Ovary (tissue), 9 donors: ENCODE measurements around the gene ZNF132. TPM values are rescaled to one million over a fixed set of nuclear protein-coding genes. Genes with fewer than 3 reads are reported as not detected.

ENCODE experiments used
- DNase-seq, 5 donors: peaks; one replicate each; pipeline ENCODE4 v3.0.0-alpha.2; 2019 to 2020
- H3K27ac ChIP-seq, 2 donors: fragments of 200-600 bp; one replicate each; pipeline versions ENCODE4 v1.5.1 to v1.8.0; 2019 to 2022
- H3K27me3 ChIP-seq: fragments of 200-600 bp; one replicate; pipeline ENCODE4 v1.8.0; 2022
- H3K36me3 ChIP-seq: fragments of 200-600 bp; sonication (generic); one replicate; pipeline ENCODE4 v1.5.1; 2019
- H3K4me1 ChIP-seq: one replicate; pipeline ENCODE4 v1.8.1; 2013; ENCODE audit warnings: mild to moderate bottlenecking, moderate library complexity; ENCODE audit not compliant: insufficient read depth
- H3K4me3 ChIP-seq: fragments of 200-600 bp; sonication (generic); one replicate; pipeline ENCODE4 v1.5.1; 2017
- H3K9me3 ChIP-seq, 2 donors: fragments of 200-600 bp in 1 of 2; sonication (generic) in 1 of 2; one replicate each; pipeline versions ENCODE4 v1.5.1 to v1.8.1; 2013 to 2019; ENCODE audit warnings: mild to moderate bottlenecking in 1 of 2, moderate library complexity in 1 of 2
- CTCF ChIP-seq, 3 donors: fragments of 450-650 bp in 2 of 3; fragments of 200-600 bp in 1 of 3; IDR thresholded peaks; one replicate each; pipeline versions ENCODE4 v1.5.1 to v1.8.0; 2016 to 2022; ENCODE audit warnings: antibody characterized with exemption in 3 of 3, mild to moderate bottlenecking in 1 of 3
- EP300 ChIP-seq: sonication (generic); formaldehyde crosslinking; IDR thresholded peaks from one replicate; pipeline ENCODE4 v1.6.1; 2017; ENCODE audit warnings: antibody characterized with exemption
- POLR2A ChIP-seq: fragments of 450-650 bp; IDR thresholded peaks from one replicate; pipeline ENCODE4 v1.6.1; 2017; ENCODE audit warnings: antibody characterized with exemption, mild to moderate bottlenecking, moderate library complexity
- WGBS, 3 donors: extraction: QIAGEN DNeasy Blood & Tissue Kit in 1 of 3; methylation state at CpG; one replicate each; pipeline versions ENCODE4 v1.1.5 to v1.1.7; 2013 to 2017; 5-methylcytosine and 5-hydroxymethylcytosine counted together
- intact Hi-C, 4 donors: fragments of 100-400 bp; cut with DNase I; formaldehyde crosslinking; loops; one replicate each; pipeline versions ENCODE4 v1.11.0 to v1.15.1; 2022 to 2023
- polyA plus RNA-seq, 2 donors: library from polyadenylated mRNA; stranded (reverse); fragments of 200-250 nt in 1 of 2; fragments of 350-450 nt in 1 of 2; fragmentation: Illumina TruSeq in 1 of 2; extraction: RNeasy Lipid Tissue Mini Kit (QIAGEN cat#74804) in 1 of 2; gene quantifications; one replicate each; pipeline ENCODE4 v1.2.3, GENCODE V29; 2013 to 2014
- total RNA-seq, 7 donors: library from RNA; depleted of rRNA in 2 of 7; stranded (reverse); fragments of >200 nt in 2 of 7; fragmentation: NEBNext Ultra II Directional in 3 of 7; extraction: Animal tissue kit (Norgen Biotek cat#: 25700) in 3 of 7; gene quantifications; one replicate each; pipeline versions ENCODE4 v1.1.0 to v1.2.4, GENCODE V29; 2016 to 2023
- donor health status: DM: no; HTN: no; CAD: no; lungs with moderate emphysema.
- donor health status: DM: no; HTN: no; CAD: no.
- donor health status: Bipolar disorder and iron deficiency.
- donor health status: DM: yes; HTN: yes; CAD: no.
- donor health status: DM: no; HTN: no; CAD: no.
- donor health status: DM: yes; HTN: yes; CAD: no.

The ZNF132 gene
- total and polyA plus RNA-seq, 9 donors = 3.3 to 12.5 (median 8.2) TPM

- H3K4me3 ChIP-seq = no peak overlapping the region
- TF ChIP-seq POLR2A = no peak
- no peak for TF ChIP-seq CTCF (IDR thresholded peaks at IDR 0.05)
- 95 to 100% (median 96%) methylated on average over 2 of the region's 2 CpGs for WGBS, 3 donors
- no peak overlapping the region for H3K27ac ChIP-seq
- H3K36me3 ChIP-seq = no peaks in the 10 kb centered on the region
- intact Hi-C loops = no loop called here
- H3K27me3 ChIP-seq = no peaks in the 10 kb centered on the region
- no peak for DNase-seq
- H3K4me1 ChIP-seq = peaks cover 2% of the 10 kb centered on the region
- H3K9me3 ChIP-seq = peaks cover 25 to 87% of the 10 kb centered on the region in 2 donors
Observed at GRCh38 chr19:58434217-58434616, 5.7 kb downstream of the ZNF132 start.

DNA sequence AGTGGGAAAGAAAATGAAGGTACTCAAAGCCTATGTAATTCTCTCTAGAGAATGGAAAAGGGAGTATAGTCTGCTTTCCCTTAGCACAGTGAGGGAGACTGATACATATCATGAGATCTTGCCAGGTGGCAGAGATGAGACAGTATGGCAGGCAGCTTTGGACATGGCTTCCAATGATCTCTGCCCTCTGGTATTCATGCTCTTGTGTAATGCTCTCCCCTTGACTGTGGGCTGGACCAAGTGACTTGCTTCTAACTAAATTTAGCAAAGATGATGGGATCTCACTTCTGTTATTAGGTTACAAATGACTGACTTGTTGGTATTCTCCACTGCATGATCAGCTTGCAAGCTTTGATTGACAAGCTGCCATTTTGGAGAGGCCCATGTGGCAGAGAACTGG is 10.2 kb downstream of the ZNF132 start:
- no peaks in the 10 kb centered on the region for H3K4me1 ChIP-seq
- no peak for TF ChIP-seq CTCF (IDR thresholded peaks at IDR 0.05)
- TF ChIP-seq EP300 = no peak
- no peak for TF ChIP-seq POLR2A
- intact Hi-C loops = no loop called here
- H3K27me3 ChIP-seq = no peaks in the 10 kb centered on the region
- peaks cover 20 to 59% of the 10 kb centered on the region in 2 donors for H3K9me3 ChIP-seq
- no peak for DNase-seq
- no peak overlapping the region for H3K27ac ChIP-seq
- no peak overlapping the region for H3K4me3 ChIP-seq
- no peaks in the 10 kb centered on the region for H3K36me3 ChIP-seq

GRCh38 chr19:58428617-58429016 is 11.3 kb downstream of the ZNF132 start:
- intact Hi-C loops = no loop called here
- WGBS, 3 donors = 79 to 100% (median 85%) methylated on average over 1 of the region's 1 CpG
- DNase-seq = no peak
- Histone ChIP-seq H3K4me1 (no peaks in the 10 kb centered on the region), H3K4me3 (no peak overlapping the region), H3K36me3 (no peaks in the 10 kb centered on the region), H3K27ac (no peak overlapping the region), H3K9me3 (peaks cover 12 to 47% of the 10 kb centered on the region in 2 donors), H3K27me3 (no peaks in the 10 kb centered on the region)
- TF ChIP-seq POLR2A = no peak
- no peak for TF ChIP-seq CTCF (IDR thresholded peaks at IDR 0.05)
- TF ChIP-seq EP300 = no peak

- no peak for DNase-seq
- no peak overlapping the region for H3K4me3 ChIP-seq
- intact Hi-C loops = no loop called here
- no peak overlapping the region for H3K27ac ChIP-seq
- no peaks in the 10 kb centered on the region for H3K27me3 ChIP-seq
- H3K36me3 ChIP-seq = no peaks in the 10 kb centered on the region
- peaks cover 0 to 12% of the 10 kb centered on the region in 2 donors for H3K9me3 ChIP-seq
- TF ChIP-seq POLR2A (no peak), EP300 (no peak), CTCF (IDR thresholded peaks at IDR 0.05) (no peak)
- no peaks in the 10 kb centered on the region for H3K4me1 ChIP-seq
- 96 to 98% (median 97%) methylated on average over 7 of the region's 7 CpGs for WGBS, 3 donors
Observed at GRCh38 chr19:58417071-58417470, 22.9 kb downstream of the ZNF132 start.

GRCh38 chr19:58416604-58417003 is 23.3 kb downstream of the ZNF132 start:
- Histone ChIP-seq H3K9me3 (peaks cover 0 to 12% of the 10 kb centered on the region in 2 donors), H3K36me3 (no peaks in the 10 kb centered on the region), H3K27ac (no peak overlapping the region)

More at GRCh38 chr19:58416604-58417003, 23.3 kb downstream of the ZNF132 start:
- TF ChIP-seq CTCF (IDR thresholded peaks at IDR 0.05) (no peak), POLR2A (no peak), EP300 (no peak)
- H3K4me3 ChIP-seq = no peak overlapping the region
- WGBS, 3 donors = 97 to 98% (median 97%) methylated on average over 5 of the region's 5 CpGs
- no peaks in the 10 kb centered on the region for H3K27me3 ChIP-seq
- no peaks in the 10 kb centered on the region for H3K4me1 ChIP-seq
- intact Hi-C loops = no loop called here
- DNase-seq = no peak
